HG02610 (cell line): Measurements from ENCODE around the gene MS4A2.
"Not testable (repeated sequence)": the region's sequence is repeated elsewhere in the genome, so short reads cannot be mapped to it uniquely, and the experiment has no call there.

ENCODE experiments used
- ATAC-seq: cut with Tn5 transposase; IDR thresholded peaks from one replicate; pipeline ENCODE4 v1.9.1; 2021; ENCODE audit warnings: mild to moderate bottlenecking, moderate library complexity; ENCODE audit not compliant: unreplicated experiment

MS4A2 gene

GRCh38 chr11:60100516-60100915, 12.1 kb downstream of the MS4A2 start:
- no peak for ATAC-seq

- ATAC-seq: not testable (repeated sequence)
These were observed 12.9 kb downstream of the MS4A2 start for GRCh38 chr11:60101368-60101767.

GRCh38 chr11:60104471-60105115, 16.1 kb downstream of the MS4A2 start:
- not testable (repeated sequence) for ATAC-seq

GRCh38 chr11:60108631-60109030, 20.2 kb downstream of the MS4A2 start:
- ATAC-seq: not testable (repeated sequence)

GRCh38 chr11:60111793-60112192, 23.3 kb downstream of the MS4A2 start:
- ATAC-seq: no peak

- ATAC-seq: no peak
These were observed 28.7 kb downstream of the MS4A2 start for GRCh38 chr11:60116996-60117790.

GRCh38 chr11:60118338-60118737, 29.9 kb downstream of the MS4A2 start:
- ATAC-seq: no peak

GRCh38 chr11:60119710-60120109, 31.2 kb downstream of the MS4A2 start:
- ATAC-seq: no peak

- ATAC-seq: no peak
These were observed 32.8 kb downstream of the MS4A2 start for GRCh38 chr11:60121264-60121663.

- no peak for ATAC-seq
These were observed 34.1 kb downstream of the MS4A2 start for GRCh38 chr11:60122414-60123036.

GRCh38 chr11:60124802-60125432, 36.5 kb downstream of the MS4A2 start:
- no peak for ATAC-seq

- no peak for ATAC-seq
These were observed 37.6 kb downstream of the MS4A2 start for GRCh38 chr11:60125956-60126585.

- ATAC-seq: no peak
These were observed 38.9 kb downstream of the MS4A2 start for GRCh38 chr11:60127311-60127811.

GRCh38 chr11:60128376-60128775, 39.9 kb downstream of the MS4A2 start:
- ATAC-seq: no peak

GRCh38 chr11:60128866-60129265, 40.4 kb downstream of the MS4A2 start:
- ATAC-seq: not testable (repeated sequence)

GRCh38 chr11:60129853-60130252, 41.4 kb downstream of the MS4A2 start:
- ATAC-seq: no peak

- no peak for ATAC-seq
These were observed 42.0 kb downstream of the MS4A2 start for GRCh38 chr11:60130496-60130895.

GRCh38 chr11:60131912-60132311, 43.4 kb downstream of the MS4A2 start:
- ATAC-seq: no peak

GRCh38 chr11:60133917-60134316, 45.5 kb downstream of the MS4A2 start:
- no peak for ATAC-seq

GRCh38 chr11:60143768-60144167, 55.3 kb downstream of the MS4A2 start:
- ATAC-seq: no peak

- no peak for ATAC-seq
These were observed 57.2 kb downstream of the MS4A2 start for GRCh38 chr11:60145677-60146076.
